Femur (tissue), 1 donor: ENCODE results near the gene SLC24A1.

Source experiments
- DNase-seq: peaks from one replicate; pipeline ENCODE4 v3.0.0-alpha.2; 2017

The SLC24A1 gene

DNA sequence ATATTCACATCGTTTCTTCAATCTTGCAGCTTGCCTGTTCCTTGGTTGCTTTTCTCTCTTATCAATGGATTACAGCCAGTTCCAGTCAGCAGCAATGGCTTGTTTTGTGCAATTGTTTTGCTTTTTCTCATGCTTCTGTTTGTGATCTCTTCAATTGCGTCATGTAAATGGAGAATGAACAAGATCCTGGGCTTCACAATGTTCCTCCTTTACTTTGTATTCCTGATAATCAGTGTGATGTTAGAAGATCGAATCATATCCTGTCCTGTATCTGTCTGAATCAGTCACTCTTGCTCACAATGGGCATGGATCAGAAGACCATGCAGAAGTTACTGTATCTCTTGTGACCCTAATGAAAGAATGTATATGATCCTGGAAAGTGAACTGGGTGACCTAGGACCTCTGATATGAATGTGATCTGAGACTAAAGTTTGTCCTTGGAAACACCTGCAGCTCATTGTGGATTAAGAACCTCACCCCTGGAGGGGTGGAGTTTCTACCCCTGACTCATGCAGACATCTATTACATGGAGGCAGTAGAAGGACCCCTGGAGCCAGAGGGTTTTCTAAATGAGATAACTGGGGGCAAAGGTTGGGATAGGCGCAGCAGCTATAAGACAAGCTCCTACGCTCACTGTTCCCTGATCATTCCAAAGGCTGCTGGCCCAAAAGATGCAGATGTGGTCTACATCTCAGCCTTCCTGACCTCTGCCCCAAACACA is 32.2 kb downstream of the SLC24A1 start:
- no peak for DNase-seq

DNA sequence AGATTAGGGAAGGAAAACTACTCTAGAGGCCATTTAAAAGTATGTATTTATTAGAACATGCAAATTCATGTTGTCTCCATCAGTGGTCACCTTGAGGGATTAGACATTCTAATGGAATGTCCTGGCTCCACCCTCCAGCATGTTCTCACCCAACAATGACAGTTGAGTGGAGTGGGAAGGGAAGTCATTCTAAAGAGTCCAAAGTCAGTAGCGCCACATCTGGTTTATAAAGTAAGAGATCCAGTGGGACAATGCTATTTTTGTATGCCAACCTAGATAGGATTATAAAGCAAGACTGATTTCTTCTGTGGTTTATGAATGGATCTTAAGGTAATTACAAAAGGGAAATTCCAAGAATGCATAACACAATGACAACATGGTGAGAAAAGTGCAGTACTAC is 33.3 kb downstream of the SLC24A1 start:
- no peak for DNase-seq

DNA sequence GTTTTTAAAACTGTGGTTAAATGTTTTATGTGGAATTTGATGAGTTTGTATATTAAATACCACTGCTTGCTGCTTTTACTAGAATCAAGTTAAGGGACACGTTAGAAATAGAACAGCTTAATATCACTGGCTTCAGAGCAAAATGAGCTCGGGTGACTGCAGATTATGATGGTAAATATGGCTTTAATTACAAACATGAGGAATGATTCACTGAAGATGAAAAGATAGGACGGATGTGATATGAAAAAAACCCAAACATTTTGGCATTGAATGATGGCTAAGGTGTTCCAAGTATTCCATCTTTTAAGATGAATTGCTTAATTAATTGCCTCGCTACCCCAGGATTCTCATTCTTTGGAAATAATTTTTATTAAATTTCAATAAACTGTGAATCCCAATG is 33.7 kb downstream of the SLC24A1 start:
- DNase-seq = no peak

DNA sequence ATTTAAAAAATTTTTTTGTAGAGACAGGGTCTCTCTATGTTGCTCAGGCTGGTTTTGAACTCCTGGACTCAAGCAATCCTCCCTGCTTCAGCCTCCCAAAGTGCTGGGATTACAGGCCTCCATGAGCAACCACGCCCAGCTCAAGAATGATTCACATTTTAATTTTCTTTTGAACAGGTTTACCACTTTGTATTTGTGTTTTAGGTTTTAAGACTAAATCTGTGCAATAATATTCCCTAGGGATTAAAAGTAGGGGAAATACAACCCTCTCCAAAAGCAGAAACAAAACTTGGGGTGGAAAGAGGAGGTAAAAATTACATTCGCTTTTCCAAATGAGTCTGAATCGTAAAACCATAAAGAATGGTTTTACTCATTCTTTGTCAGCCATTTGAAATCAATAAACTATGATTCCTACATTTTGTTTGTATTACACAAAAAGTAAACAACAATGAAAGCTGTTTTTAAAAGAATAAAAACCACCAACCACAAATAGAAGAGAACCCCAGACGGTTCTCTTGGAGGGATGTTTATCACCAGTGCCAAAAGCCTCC is 37.8 kb downstream of the SLC24A1 start:
- no peak for DNase-seq

DNA sequence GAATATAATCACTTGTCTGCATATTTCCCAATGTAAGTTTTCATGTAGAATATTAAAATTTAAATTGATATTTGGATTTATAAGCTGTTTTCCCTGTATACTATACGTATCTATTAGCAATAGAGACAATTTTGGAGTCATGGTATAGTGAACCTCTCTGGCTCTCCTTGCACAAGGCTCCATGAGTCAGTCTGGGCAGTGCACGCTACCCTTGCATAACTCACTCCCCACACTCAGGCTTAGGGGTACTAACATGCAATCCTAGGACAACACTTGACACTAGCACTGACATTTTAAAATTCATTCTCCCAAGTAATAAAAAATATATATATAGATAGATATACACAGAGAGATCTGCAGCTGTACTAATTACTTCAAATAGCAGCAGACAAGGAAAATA is 39.2 kb downstream of the SLC24A1 start:
- no peak for DNase-seq

DNA sequence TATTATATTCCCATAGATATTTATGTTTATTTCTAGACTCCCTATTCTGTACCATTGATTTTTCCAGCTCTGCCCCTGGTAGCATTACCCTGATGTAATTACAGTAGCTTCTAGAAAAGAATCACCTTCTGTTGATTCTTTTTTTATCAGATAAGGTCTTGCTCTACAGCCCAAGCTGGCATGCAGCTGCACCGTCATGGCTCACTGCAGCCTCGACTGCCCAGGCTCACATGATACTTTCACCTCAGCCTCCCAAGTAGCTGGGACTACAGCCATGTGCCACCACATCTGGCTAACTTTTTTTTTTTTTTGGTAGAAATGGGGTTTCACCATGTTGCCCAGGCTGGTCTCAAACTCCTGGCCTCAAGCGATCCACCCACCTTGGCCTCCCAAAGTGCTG is 41.8 kb downstream of the SLC24A1 start:
- DNase-seq = no peak

DNA sequence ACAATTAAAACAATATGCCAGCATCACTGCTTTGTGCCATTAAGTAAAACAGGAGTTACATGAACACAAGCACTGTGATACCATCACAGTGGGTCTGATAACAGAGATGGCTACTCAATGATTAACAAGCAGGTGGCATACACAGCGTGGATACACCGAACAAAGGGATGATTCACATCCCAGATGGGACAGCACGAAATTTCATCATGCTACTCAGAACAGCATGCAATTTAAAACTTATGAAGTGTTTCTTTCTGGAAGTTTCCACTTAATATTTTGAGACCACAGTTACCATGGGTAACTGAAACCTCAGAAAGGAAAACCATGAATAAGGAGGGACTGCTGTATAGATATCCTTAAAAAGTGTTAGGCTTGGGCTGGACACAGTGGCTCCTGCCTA is 44.5 kb downstream of the SLC24A1 start:
- no peak for DNase-seq

DNA sequence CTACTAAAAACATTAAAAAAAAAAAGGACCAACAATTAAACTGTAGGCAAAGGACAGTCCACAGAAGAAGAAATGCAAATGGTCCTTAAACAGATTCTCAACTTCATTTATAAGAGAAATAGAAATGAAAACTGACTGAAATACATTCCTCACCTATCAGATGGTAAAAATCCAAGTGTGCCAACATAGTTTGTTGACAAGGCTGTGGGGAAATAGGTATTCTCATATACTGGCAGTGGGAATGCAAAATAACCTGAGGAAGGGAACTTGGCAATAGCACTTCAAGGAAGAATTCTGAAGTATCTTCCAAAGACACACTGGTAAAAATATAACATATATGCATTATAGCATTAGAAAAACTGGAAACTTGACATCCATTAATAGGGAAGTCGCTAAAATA is 53.8 kb downstream of the SLC24A1 start:
- DNase-seq = no peak

DNA sequence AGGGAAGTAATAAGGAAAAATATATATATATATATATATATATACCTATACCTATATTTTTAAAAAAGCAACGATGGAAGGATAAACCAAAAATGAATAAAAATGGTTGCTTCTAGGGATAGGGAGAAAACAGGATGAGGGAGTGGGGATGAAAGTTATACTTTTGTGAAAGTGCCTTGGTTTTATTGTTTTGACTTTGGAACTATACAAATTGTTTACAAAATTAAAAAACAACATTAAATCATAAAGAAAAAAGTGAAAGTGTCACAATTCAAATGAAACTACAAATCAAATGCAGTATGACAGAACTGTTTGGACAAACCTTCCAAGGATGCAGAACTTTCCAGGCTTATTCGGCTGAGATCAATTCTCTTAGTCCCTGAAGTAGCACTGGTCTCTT is 54.4 kb downstream of the SLC24A1 start:
- no peak for DNase-seq

DNA sequence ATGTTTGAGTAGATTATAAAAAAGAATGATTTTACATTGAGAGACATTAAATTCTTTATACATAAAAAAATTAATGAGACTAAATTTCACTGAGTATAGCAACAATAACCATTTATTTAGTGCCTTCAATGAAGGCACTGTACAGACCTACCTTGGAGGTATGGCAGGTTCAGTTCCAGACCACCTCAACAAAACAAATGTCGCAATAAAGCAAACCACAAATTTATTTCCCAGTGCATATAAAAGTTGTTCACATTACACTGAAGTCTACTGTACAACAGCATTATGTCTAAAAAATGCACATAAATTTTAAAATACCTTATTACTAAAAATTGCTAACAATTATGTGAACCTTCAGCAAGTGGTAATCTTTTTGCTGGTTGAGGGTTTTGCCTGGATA is 58.8 kb downstream of the SLC24A1 start:
- DNase-seq = no peak

DNA sequence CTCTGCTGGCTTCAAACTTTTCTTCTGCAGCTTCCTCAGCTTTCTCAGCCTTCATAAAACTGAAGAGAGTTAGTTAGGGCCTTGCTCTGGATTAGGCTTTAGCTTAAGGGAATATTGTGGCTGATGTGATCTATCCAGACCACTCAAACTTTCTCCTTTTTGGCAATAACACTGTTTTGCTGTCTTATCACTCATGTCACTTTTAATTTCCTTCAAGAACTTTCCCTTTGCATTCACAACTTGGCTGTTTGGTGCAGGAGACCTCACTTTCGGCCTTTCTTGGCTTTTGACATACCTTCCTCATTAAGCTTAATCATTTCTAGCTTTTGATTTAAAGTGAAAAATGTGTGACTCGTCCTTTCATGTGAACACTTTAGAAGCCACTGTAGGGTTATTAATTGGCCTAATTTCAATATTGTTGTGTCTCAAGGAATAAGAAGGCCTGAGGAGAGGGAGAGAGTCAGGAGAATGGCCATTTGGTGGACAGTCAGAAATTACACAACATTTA is 60.7 kb downstream of the SLC24A1 start:
- DNase-seq = no peak

DNA sequence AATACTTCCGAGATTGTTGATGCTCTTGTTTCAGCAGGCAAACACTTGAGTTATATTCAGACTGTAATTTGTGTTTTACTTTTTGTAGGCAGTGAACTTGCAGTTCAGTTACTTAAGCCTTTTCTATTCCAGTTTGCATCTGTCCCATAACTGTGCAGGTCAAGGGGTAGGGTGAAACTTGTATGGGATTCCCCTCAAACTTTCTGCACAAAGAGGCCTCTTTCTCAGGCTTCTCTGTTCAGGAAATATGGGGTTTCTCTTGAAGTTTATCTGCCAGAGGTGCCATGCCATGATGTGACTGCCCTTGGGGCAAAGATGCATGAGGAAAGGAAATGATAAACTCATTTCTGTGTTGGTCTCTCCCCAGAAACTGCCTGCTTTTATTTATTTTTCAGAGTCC is 66.7 kb downstream of the SLC24A1 start:
- no peak for DNase-seq

DNA sequence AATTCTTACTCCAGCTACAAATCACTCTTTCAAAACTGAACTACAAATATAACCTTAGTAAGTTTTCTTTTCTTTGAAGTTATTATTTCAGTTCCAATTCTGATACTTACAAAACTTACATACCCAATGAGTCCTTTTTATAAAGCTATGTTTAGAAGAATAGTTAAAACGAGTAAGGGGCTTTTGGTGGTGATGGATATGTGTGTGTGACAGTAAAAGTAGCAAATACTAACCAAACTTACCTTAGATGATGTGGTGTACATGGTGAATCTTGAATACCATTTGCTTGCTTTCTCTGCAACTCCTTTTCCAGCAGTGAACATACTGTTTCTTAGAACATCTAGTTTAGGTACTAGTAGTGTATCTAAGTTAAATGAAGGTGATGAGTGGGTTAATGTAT is 68.4 kb downstream of the SLC24A1 start:
- DNase-seq = no peak

DNA sequence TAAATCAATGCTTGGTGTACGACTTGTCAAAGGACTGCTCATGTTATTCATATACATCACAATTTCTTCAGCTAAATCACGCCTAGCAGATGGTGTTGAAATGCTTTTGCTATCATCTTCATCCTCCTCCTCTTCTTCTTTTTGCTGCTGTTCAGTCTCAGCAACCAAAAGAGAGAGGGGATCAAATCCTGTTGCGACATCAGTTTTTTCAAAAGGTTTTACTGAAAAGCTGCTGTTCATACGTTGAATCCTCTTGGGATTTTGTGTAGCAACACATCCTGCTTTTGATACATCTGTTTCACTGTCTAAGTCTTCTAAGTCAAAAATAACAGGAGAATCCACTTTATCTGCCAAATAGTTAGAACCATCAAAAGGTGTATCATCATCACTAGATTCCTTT is 69.0 kb downstream of the SLC24A1 start:
- DNase-seq = no peak

DNA sequence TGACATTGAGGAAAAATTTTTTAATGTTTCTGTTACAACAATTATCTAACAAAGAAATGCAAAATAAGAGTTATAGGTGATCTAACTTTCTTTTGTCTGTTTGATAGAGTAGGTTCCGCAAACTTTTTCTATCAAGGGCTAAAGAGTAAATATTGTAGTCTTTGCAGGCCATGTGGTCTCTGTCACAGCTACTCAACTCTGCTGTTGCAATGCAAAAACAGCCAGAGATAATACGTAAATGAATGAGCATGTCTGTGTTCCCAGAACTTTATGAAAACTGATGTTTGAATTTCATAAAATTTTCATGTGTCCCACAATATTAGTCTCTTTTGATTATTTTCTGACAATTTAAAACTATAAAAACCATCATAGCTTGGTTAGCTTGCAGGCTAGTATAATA is 73.3 kb downstream of the SLC24A1 start:
- DNase-seq = no peak
